ENCODE results near the gene LRRC56. TPM values are rescaled to one million over a fixed set of nuclear protein-coding genes. Genes with fewer than 3 reads are reported as not detected.
"Not testable (repeated sequence)": the region's sequence is repeated elsewhere in the genome, so short reads cannot be mapped to it uniquely, and the experiment has no call there.

Gene LRRC56
- total RNA-seq, 1 experiment from 2014 or later, result 0.08 TPM

DNA sequence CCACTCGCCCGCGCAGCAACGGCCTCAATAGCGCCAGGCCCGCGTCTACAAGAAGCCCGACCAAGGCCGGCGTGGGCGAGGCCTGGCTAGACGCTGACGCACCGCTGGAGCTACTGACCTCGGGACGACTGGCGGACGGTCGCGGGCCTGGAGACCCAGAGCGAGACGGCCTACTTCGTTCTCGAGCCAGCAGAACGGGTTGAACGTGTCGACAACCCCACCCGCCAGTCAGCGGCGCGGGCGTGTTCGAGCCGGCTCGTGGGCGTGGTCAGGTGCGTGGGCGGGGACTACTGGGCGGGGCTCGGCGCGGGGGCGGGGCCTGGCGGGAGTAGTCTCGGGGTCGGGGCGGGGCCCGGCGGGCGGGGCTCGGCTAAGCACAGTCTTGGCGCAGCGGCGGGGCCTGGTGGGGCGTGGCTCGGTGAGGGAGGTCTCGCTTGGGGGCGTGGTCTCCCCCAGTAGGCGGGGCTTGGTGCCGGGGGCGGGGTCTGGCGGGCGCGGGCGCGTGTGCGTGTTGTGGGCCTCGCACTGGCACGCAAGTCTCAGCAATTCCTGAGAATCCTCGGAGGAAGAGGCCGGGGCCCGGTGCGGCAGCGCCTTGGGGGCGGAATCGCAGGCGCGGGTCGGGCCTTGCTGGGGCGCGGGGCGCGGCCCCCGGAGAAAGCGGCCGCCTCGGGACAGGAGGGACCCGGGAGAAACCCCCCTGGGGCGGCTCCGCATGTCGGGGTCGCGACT, 30.2 kb upstream of the LRRC56 start, which contains the start of gene RNH1:
TSS of gene RNH1 (minus strand) at position 248 of the 732 bp plus-strand sequence. CDS start 5,080 bp downstream, outside the sequence.
- Histone ChIP-seq H3K4me3 (peak within 1 kb of the TSS; percentile 95), H3K27ac (peak within 1 kb of the TSS; percentile 97), H3K9me3 (replicated peaks) (no peaks in the 10 kb centered on the region), H3K27me3 (no peaks in the 10 kb centered on the region), H3K4me1 (0 out of 2 replicates have a peak, but pooled peaks cover 3% of the 10 kb centered on the region), H3K36me3 (peaks cover 13% of the 10 kb centered on the region; the same call in 1 of the 2 replicates)
- DNase-seq, result peak; percentile 96 to 98

- Histone ChIP-seq H3K27me3 (no peaks in the 10 kb centered on the region), H3K27ac (peak overlapping the region; percentile 19)
- no peak for DNase-seq
Measured at GRCh38 chr11:507727-508515, 29.4 kb upstream of the LRRC56 start.

GRCh38 chr11:508956-509355, 28.4 kb upstream of the LRRC56 start:
- DNase-seq, result no peak
- no peak overlapping the region for H3K4me3 ChIP-seq
- 0 out of 2 replicates have a peak, but pooled peaks cover 3% of the 10 kb centered on the region for H3K4me1 ChIP-seq
- peaks cover 13% of the 10 kb centered on the region; the same call in 1 of the 2 replicates for H3K36me3 ChIP-seq
- no peak overlapping the region for H3K27ac ChIP-seq
- H3K27me3 ChIP-seq, result no peaks in the 10 kb centered on the region
- H3K9me3 ChIP-seq (replicated peaks), result no peaks in the 10 kb centered on the region

More at GRCh38 chr11:507727-508515, 29.4 kb upstream of the LRRC56 start:
- H3K9me3 ChIP-seq (replicated peaks), result no peaks in the 10 kb centered on the region
- H3K36me3 ChIP-seq, result peaks cover 13% of the 10 kb centered on the region; the same call in 1 of the 2 replicates
- H3K4me3 ChIP-seq, result peak overlapping the region; percentile 95
- 0 out of 2 replicates have a peak, but pooled peaks cover 3% of the 10 kb centered on the region for H3K4me1 ChIP-seq

GRCh38 chr11:512761-513595, 24.3 kb upstream of the LRRC56 start:
- H3K4me3 ChIP-seq, result no peak overlapping the region
- H3K9me3 ChIP-seq (replicated peaks), result 0 out of 2 replicates have a peak, but pooled peaks cover 8% of the 10 kb centered on the region
- H3K36me3 ChIP-seq, result peaks cover 13% of the 10 kb centered on the region; the same call in 1 of the 2 replicates
- no peak overlapping the region for H3K27ac ChIP-seq
- no peaks in the 10 kb centered on the region for H3K4me1 ChIP-seq
- no peaks in the 10 kb centered on the region for H3K27me3 ChIP-seq
- no peak for DNase-seq

GRCh38 chr11:514606-515005, 22.7 kb upstream of the LRRC56 start:
- 0 out of 2 replicates have a peak, but pooled peaks cover 8% of the 10 kb centered on the region for H3K9me3 ChIP-seq (replicated peaks)
- peaks cover 10% of the 10 kb centered on the region; the same call in 1 of the 2 replicates for H3K36me3 ChIP-seq
- H3K27ac ChIP-seq, result no peak overlapping the region
- H3K4me1 ChIP-seq, result no peaks in the 10 kb centered on the region
- H3K27me3 ChIP-seq, result no peaks in the 10 kb centered on the region
- H3K4me3 ChIP-seq, result no peak overlapping the region
- DNase-seq, result no peak

DNA sequence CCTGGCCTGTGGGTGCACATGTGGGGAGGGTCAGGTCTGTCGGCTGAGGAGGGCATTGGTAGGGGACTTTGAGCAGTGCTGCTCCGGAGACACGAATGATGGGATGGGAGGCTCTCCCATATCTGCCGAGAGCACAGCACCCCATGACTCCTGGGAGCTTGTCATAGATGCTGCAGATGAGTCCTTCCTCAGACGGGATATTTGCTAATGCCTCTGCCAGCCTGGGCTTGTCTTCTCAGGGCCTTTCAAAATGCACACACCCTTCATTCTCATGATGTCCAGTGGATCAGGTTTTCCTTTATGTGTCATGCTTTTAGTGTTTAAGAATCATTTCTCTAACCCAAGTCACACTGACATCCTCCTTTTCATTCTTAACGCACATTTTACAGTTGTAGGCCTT, 22.2 kb upstream of the LRRC56 start:
- H3K4me3 ChIP-seq, result no peak overlapping the region
- peaks cover 6% of the 10 kb centered on the region; the same call in 1 of the 2 replicates for H3K36me3 ChIP-seq
- H3K27ac ChIP-seq, result no peak overlapping the region
- H3K9me3 ChIP-seq (replicated peaks), result 0 out of 2 replicates have a peak, but pooled peaks cover 8% of the 10 kb centered on the region
- H3K4me1 ChIP-seq, result no peaks in the 10 kb centered on the region
- DNase-seq, result no peak
- no peaks in the 10 kb centered on the region for H3K27me3 ChIP-seq

DNA sequence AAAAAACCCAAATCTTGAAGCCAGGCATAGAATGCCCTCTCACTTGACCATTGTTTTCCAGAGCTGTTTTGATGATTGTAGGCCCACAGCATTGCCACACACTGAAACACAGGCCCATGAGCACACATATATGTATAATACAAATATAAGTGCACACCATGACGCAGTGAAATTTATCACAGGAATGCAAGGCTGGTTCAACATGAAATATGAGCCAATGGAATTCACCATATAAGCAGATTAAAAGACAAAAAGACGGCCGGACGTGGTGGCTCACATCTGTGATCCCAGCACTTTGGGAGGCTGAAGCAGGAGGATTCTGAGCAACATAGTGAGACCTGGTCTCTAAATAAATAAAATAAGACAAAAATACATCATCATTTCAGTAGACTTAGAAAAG, 20.9 kb upstream of the LRRC56 start:
- H3K36me3 ChIP-seq, result no peaks in the 10 kb centered on the region
- DNase-seq, result no peak
- H3K27ac ChIP-seq, result no peak overlapping the region
- no peak overlapping the region for H3K4me3 ChIP-seq
- H3K27me3 ChIP-seq, result no peaks in the 10 kb centered on the region
- H3K9me3 ChIP-seq (replicated peaks), result 0 out of 2 replicates have a peak, but pooled peaks cover 8% of the 10 kb centered on the region
- H3K4me1 ChIP-seq, result no peaks in the 10 kb centered on the region

- not testable (repeated sequence) for DNase-seq; H3K36me3 ChIP-seq; H3K27ac ChIP-seq; H3K4me1 ChIP-seq; H3K4me3 ChIP-seq; H3K27me3 ChIP-seq; H3K9me3 ChIP-seq (replicated peaks)
Measured at GRCh38 chr11:516918-517685, 20.2 kb upstream of the LRRC56 start.

GRCh38 chr11:518463-519202, 18.7 kb upstream of the LRRC56 start:
- H3K9me3 ChIP-seq (replicated peaks), result 0 out of 2 replicates have a peak, but pooled peaks cover 8% of the 10 kb centered on the region
- no peaks in the 10 kb centered on the region for H3K36me3 ChIP-seq
- no peaks in the 10 kb centered on the region for H3K4me1 ChIP-seq
- H3K27me3 ChIP-seq, result no peaks in the 10 kb centered on the region
- H3K27ac ChIP-seq, result no peak overlapping the region
- no peak overlapping the region for H3K4me3 ChIP-seq
- peak; percentile 93 to 94 for DNase-seq

- Histone ChIP-seq H3K4me1 (no peaks in the 10 kb centered on the region), H3K27me3 (no peaks in the 10 kb centered on the region), H3K27ac (no peak overlapping the region), H3K9me3 (replicated peaks) (0 out of 2 replicates have a peak, but pooled peaks cover 8% of the 10 kb centered on the region), H3K36me3 (no peaks in the 10 kb centered on the region), H3K4me3 (no peak overlapping the region)
- DNase-seq, result no peak
Measured at GRCh38 chr11:520428-521176, 16.7 kb upstream of the LRRC56 start.

- H3K9me3 ChIP-seq (replicated peaks), result 0 out of 2 replicates have a peak, but pooled peaks cover 6% of the 10 kb centered on the region
- no peaks in the 10 kb centered on the region for H3K36me3 ChIP-seq
- no peak overlapping the region for H3K27ac ChIP-seq
- no peak overlapping the region for H3K4me3 ChIP-seq
- no peaks in the 10 kb centered on the region for H3K4me1 ChIP-seq
- H3K27me3 ChIP-seq, result no peaks in the 10 kb centered on the region
- DNase-seq, result no peak
Measured at GRCh38 chr11:521177-521688, 16.1 kb upstream of the LRRC56 start.

GRCh38 chr11:526192-526591, 11.1 kb upstream of the LRRC56 start:
- Histone ChIP-seq H3K9me3 (replicated peaks) (no peaks in the 10 kb centered on the region), H3K27ac (no peak overlapping the region), H3K4me1 (peaks cover 17% of the 10 kb centered on the region), H3K4me3 (no peak overlapping the region), H3K36me3 (no peaks in the 10 kb centered on the region), H3K27me3 (no peaks in the 10 kb centered on the region)
- no peak for DNase-seq
